ENCODE measurements around the gene FBXL13.
"Not testable (repeated sequence)": the region's sequence is repeated elsewhere in the genome, so short reads cannot be mapped to it uniquely, and the experiment has no call there.

GRCh38 chr7:103034318-103034717, 40.3 kb downstream of the FBXL13 start:
- TF ChIP-seq POLR2A, CTCF (IDR thresholded peaks at IDR 0.05): not testable (repeated sequence)
